Stimulated activated CD4-positive, alpha-beta T cell treated with anti-CD3 and anti-CD28 coated beads, Interleukin-12 subunit alpha, Interleukin-12 subunit beta, amount 100 ng/mL, for 4 hours (primary cell): Measurements from ENCODE around the gene INPPL1.
"Not testable (repeated sequence)": the region's sequence is repeated elsewhere in the genome, so short reads cannot be mapped to it uniquely, and the experiment has no call there.

Experiments
- DNase-seq: peaks from one replicate; pipeline ENCODE4 v3.0.0-alpha.2; 2020

Gene INPPL1

GRCh38 chr11:72247584-72247983 is 23.0 kb downstream of the INPPL1 start:
- no peak for DNase-seq

GRCh38 chr11:72249961-72250360 is 25.4 kb downstream of the INPPL1 start:
- DNase-seq: no peak

GRCh38 chr11:72250661-72251464 is 26.3 kb downstream of the INPPL1 start:
- no peak for DNase-seq

- DNase-seq: no peak
Measured at GRCh38 chr11:72251614-72252013, 27.0 kb downstream of the INPPL1 start.

GRCh38 chr11:72253392-72253791 is 28.8 kb downstream of the INPPL1 start:
- DNase-seq: no peak

GRCh38 chr11:72254299-72254993 is 29.9 kb downstream of the INPPL1 start:
- no peak for DNase-seq

- no peak for DNase-seq
Measured at GRCh38 chr11:72257570-72257969, 33.0 kb downstream of the INPPL1 start.

- no peak for DNase-seq
Measured at GRCh38 chr11:72259490-72259889, 34.9 kb downstream of the INPPL1 start.

- DNase-seq: no peak
Measured at GRCh38 chr11:72260574-72260973, 36.0 kb downstream of the INPPL1 start.

- no peak for DNase-seq
Measured at GRCh38 chr11:72263361-72263760, 38.8 kb downstream of the INPPL1 start.

GRCh38 chr11:72265951-72266350 is 41.4 kb downstream of the INPPL1 start:
- DNase-seq: no peak

- not testable (repeated sequence) for DNase-seq
Measured at GRCh38 chr11:72266960-72267359, 42.4 kb downstream of the INPPL1 start.

- no peak for DNase-seq
Measured at GRCh38 chr11:72267956-72268617, 43.5 kb downstream of the INPPL1 start.

GRCh38 chr11:72271980-72272379 is 47.4 kb downstream of the INPPL1 start:
- DNase-seq: no peak

GRCh38 chr11:72274435-72274834 is 49.9 kb downstream of the INPPL1 start:
- no peak for DNase-seq

- no peak for DNase-seq
Measured at GRCh38 chr11:72278905-72279304, 54.3 kb downstream of the INPPL1 start.

GRCh38 chr11:72280037-72280436 is 55.5 kb downstream of the INPPL1 start:
- no peak for DNase-seq

GRCh38 chr11:72280726-72281315 is 56.3 kb downstream of the INPPL1 start:
- no peak for DNase-seq

GRCh38 chr11:72283947-72284346 is 59.4 kb downstream of the INPPL1 start:
- DNase-seq: no peak

GRCh38 chr11:72287293-72287692 is 62.7 kb downstream of the INPPL1 start:
- DNase-seq: no peak
